Measurements from ENCODE around the gene SOHLH1.

The SOHLH1 gene

DNA sequence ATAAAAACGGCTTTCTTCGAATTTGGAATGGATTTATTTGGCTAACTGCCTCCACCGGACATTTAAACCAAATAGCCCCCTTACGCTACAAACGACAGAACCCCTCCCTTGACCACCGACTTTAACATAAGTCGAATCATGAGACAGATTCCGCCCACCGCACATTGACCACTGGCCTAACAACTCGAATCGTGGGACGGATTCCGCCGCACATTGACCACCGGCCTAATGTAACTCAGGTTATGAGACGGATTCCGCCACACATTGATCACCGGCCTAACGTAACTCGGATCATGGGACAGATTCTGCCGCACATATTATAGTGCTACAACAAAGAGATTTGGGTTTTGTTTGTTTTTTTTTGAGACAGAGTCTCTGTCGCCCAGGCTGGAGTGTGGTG lies 38.9 kb downstream of the SOHLH1 start:
- Histone ChIP-seq H3K4me1 (ENCODE audit: low read depth, poor library complexity, severe bottlenecking) (no peaks in the 10 kb centered on the region), H3K4me2 (no peak overlapping the region), H3K27ac (no peak overlapping the region), H2AFZ (ENCODE audit: low read depth) (no peak overlapping the region), H3K27me3 (ENCODE audit: insufficient read depth, low read depth) (peaks cover 73% of the 10 kb centered on the region), H3K36me3 (ENCODE audit: insufficient read depth) (no peaks in the 10 kb centered on the region), H4K20me1 (ENCODE audit: insufficient read depth) (no peaks in the 10 kb centered on the region), H3K4me3 (IDR thresholded peaks at IDR 0.05; ENCODE audit: insufficient read depth, low read depth, low read length) (no peak overlapping the region), H3K79me2 (ENCODE audit: insufficient read depth, low read depth) (no peaks in the 10 kb centered on the region), H3K9ac (no peak overlapping the region)
- no peak for TF ChIP-seq CTCF (conservative IDR thresholded peaks at IDR 0.05; ENCODE audit: low read depth, low read length)

GRCh38 chr9:135659252-135659651 lies 40.0 kb downstream of the SOHLH1 start:
- Histone ChIP-seq H3K4me3 (IDR thresholded peaks at IDR 0.05; ENCODE audit: insufficient read depth, low read depth, low read length) (no peak overlapping the region), H3K4me1 (ENCODE audit: low read depth, poor library complexity, severe bottlenecking) (no peaks in the 10 kb centered on the region), H3K27me3 (ENCODE audit: insufficient read depth, low read depth) (peaks cover 77% of the 10 kb centered on the region), H2AFZ (ENCODE audit: low read depth) (no peak overlapping the region), H3K79me2 (ENCODE audit: insufficient read depth, low read depth) (no peaks in the 10 kb centered on the region), H4K20me1 (ENCODE audit: insufficient read depth) (no peaks in the 10 kb centered on the region), H3K36me3 (ENCODE audit: insufficient read depth) (no peaks in the 10 kb centered on the region), H3K4me2 (no peak overlapping the region), H3K9ac (no peak overlapping the region), H3K27ac (no peak overlapping the region)
- TF ChIP-seq CTCF (conservative IDR thresholded peaks at IDR 0.05; ENCODE audit: low read depth, low read length): no peak

GRCh38 chr9:135657416-135657815 lies 41.9 kb downstream of the SOHLH1 start:
- peaks cover 80% of the 10 kb centered on the region for H3K27me3 ChIP-seq (ENCODE audit: insufficient read depth, low read depth)

GRCh38 chr9:135655317-135655716 lies 44.0 kb downstream of the SOHLH1 start:
- H3K4me2 ChIP-seq: no peak overlapping the region
- no peak overlapping the region for H3K9ac ChIP-seq
- H3K4me3 ChIP-seq (IDR thresholded peaks at IDR 0.05; ENCODE audit: insufficient read depth, low read depth, low read length): no peak overlapping the region
- no peaks in the 10 kb centered on the region for H3K4me1 ChIP-seq (ENCODE audit: low read depth, poor library complexity, severe bottlenecking)
- no peak overlapping the region for H3K27ac ChIP-seq
- no peaks in the 10 kb centered on the region for H3K79me2 ChIP-seq (ENCODE audit: insufficient read depth, low read depth)
- no peak for TF ChIP-seq CTCF (conservative IDR thresholded peaks at IDR 0.05; ENCODE audit: low read depth, low read length)
- no peaks in the 10 kb centered on the region for H3K36me3 ChIP-seq (ENCODE audit: insufficient read depth)
- no peak overlapping the region for H2AFZ ChIP-seq (ENCODE audit: low read depth)
- peaks cover 77% of the 10 kb centered on the region for H3K27me3 ChIP-seq (ENCODE audit: insufficient read depth, low read depth)
- no peaks in the 10 kb centered on the region for H4K20me1 ChIP-seq (ENCODE audit: insufficient read depth)

More at GRCh38 chr9:135657416-135657815, 41.9 kb downstream of the SOHLH1 start:
- H3K4me2 ChIP-seq: no peak overlapping the region
- H3K79me2 ChIP-seq (ENCODE audit: insufficient read depth, low read depth): no peaks in the 10 kb centered on the region
- no peak overlapping the region for H3K4me3 ChIP-seq (IDR thresholded peaks at IDR 0.05; ENCODE audit: insufficient read depth, low read depth, low read length)
- H3K4me1 ChIP-seq (ENCODE audit: low read depth, poor library complexity, severe bottlenecking): no peaks in the 10 kb centered on the region
- H3K36me3 ChIP-seq (ENCODE audit: insufficient read depth): no peaks in the 10 kb centered on the region
- no peak for TF ChIP-seq CTCF (conservative IDR thresholded peaks at IDR 0.05; ENCODE audit: low read depth, low read length)
- no peaks in the 10 kb centered on the region for H4K20me1 ChIP-seq (ENCODE audit: insufficient read depth)
- no peak overlapping the region for H2AFZ ChIP-seq (ENCODE audit: low read depth)
- no peak overlapping the region for H3K27ac ChIP-seq
- no peak overlapping the region for H3K9ac ChIP-seq

Data from KMS-11 (cell line).